Glomerular visceral epithelial cell (primary cell): ENCODE measurements around the gene EXOG.
"Not testable (repeated sequence)": the region's sequence is repeated elsewhere in the genome, so short reads cannot be mapped to it uniquely, and the experiment has no call there.

Experiments
- DNase-seq: peaks from one replicate; pipeline ENCODE4 v3.0.0-alpha.2; 2016; ENCODE audit errors: extremely low spot score

The EXOG gene

DNA sequence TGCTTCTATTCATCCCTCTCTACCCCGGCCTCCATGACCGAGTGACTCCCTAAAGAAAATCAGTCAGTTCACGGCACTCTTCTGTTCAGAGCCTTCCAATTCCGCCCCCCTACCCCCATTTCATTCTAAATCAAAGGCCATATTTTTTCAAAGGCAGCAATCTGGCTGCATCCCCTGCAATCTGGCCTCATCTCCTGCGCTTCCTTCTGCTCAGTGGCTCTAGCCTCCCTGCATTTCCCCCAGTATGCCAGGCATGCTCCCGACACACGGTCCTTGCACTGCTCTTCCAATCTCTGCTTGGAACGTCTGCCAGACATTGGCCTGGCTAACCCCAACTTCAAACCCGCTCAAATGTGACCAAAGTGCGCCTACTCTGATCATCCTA lies 67.7 kb downstream of the EXOG start:
- DNase-seq: no peak

DNA sequence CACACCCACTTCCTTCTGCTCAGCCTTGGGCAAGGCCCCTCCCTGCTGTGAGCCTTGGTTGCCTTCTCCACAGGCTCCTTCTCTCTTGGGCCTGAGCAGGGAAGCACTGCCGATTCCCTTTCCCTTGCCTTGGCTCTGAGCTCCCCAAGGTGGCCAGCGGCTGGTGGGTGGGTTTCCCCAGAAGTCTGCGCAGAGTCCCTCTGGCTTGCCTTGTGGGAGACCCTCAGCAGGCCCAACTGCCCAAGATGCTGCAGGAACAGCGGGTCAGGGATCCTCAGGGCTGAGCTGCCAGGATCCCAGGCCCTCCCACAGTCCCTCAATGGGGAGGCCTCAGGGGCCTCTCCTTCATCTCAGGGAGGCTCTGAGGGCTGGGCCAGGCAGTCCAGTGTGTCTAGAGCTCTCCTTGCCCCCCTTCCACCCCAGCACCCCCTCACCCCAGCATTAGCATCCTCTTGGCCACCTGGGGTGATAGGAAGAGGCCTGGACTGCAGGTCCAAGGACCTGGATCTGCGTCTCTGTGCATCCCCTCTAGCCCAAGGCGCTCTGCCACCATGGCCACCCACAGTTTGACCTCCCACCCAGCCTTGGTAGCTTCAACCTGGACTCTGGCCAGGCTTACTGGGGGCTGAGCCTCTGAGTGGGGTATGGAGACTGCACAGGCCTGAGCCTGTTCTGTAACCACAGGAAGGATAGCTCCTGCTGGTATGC lies 68.6 kb downstream of the EXOG start:
- no peak for DNase-seq

DNA sequence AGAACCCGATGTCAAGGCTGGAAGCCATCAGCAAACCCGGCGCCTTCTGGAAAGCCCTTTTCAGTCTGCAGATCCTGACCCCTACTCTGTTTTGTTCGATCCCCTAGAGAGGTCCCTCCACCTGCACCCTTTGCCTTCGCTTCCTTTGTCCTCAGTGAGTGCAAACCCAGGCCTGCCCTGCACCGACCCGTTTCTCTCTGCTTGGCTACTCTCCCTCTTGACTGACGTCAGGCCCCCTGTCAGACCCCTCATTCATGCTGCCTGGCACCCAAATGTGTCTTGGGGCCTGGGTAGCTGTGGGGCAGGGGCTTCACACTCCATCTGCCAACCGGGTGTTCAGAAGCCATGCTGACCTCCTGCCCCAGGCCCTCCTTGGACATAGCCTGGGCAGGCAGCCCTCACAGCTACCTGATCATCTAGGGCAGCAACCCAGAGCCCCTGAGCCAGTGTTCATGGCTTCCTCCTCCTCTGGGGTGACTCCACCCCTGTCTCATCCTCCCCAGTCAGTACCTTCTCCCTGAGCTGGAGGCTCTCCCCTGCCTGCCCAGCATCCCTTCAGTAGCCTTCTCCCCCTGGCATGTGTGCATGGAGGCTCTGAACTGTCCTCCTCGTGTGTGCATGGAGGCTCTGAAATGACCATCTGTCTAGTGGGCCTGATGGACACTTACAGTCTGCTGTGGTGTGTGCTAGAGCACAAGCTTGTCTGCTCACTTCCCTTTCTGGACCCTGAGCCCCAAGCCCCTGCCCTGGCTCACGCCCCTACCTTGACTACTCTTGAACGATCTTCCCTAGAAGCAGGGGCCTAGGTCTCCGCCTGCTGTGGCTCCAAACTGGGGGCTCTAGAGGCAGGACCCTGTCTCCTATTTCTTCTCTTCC lies 69.4 kb downstream of the EXOG start:
- no peak for DNase-seq

- no peak for DNase-seq
These were observed 70.0 kb downstream of the EXOG start for GRCh38 chr3:38566215-38566528.

- not testable (repeated sequence) for DNase-seq
These were observed 70.7 kb downstream of the EXOG start for GRCh38 chr3:38566794-38567193.

GRCh38 chr3:38567498-38567897 lies 71.4 kb downstream of the EXOG start:
- DNase-seq: no peak

GRCh38 chr3:38573111-38573510 lies 77.0 kb downstream of the EXOG start:
- DNase-seq: no peak

DNA sequence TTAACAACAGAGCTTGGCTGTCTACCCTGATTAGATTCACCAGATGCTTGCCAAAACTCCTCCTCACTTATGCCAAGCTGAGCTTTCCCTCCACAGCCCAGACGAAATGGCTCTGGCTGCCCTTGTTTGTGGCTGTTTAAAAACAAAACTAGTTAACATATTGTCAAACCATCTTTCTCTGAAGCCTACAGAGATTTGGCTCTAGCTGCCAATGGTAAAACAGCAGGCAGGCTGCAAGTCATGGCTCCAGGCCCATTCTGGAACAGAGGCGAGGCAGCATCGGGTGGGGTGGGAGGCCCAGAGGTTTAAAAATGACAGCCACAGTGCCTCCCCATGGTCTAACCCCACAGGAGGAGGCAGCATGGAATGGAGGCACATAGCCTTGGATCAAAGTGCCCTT lies 77.4 kb downstream of the EXOG start:
- DNase-seq: no peak

DNA sequence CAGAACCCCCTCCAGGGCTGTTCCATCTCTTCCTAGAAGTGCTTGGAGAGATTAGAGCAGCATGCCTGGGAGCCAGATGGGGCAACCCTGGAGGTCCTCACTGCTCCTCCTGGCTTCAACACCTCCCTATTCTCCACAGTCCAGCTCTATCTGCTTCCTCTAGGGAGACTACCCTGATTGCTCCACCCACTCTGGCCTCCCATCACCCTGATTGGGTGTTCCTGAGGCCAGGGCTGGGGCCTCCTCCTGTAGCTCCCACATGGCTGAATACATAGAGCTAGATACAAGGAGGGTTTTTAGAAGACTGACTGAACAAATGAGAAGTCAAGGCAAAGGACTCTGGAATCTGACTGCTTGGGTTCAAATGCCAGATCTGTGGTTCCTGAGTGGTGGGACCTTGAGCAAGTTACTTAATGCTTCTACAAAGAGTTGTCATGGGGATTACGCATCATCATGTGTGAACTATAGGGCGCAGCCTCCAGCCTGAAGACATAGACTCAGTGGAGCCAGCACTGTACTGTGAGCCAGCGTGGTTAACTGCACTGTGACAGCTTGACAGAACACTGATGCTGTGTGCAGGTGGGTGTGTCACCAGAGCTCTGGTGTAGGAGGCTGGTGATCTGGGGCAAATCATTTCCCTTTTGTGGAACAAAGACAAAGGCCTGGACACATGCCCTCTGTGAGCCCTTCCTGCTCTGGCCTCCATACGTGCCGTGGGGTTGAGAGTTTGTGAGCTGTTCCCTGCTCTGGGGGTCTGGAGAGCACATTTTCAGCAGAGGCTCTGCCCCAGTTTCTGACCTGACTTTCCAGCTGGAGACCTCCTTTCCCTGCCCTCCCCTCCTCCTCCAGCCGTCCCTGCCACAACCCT lies 78.5 kb downstream of the EXOG start:
- DNase-seq: no peak

- DNase-seq: no peak
These were observed 79.2 kb downstream of the EXOG start for GRCh38 chr3:38575279-38575843.
